Mesendoderm (in vitro differentiated cells): ENCODE data around the gene HDAC4.

Experiments
- DNase-seq: peaks from one replicate; pipeline ENCODE4 v3.0.0; 2013
- H2AK5ac ChIP-seq: 2 replicates; pipeline ENCODE4 v1.6.1; 2013; ENCODE audit warnings: low read length, inconsistent platforms
- H2BK120ac ChIP-seq: 2 replicates; pipeline ENCODE4 v1.6.1; 2013; ENCODE audit warnings: low read depth, mild to moderate bottlenecking, low read length, moderate library complexity, mixed read lengths
- H2BK15ac ChIP-seq: replicated peaks from 2 replicates; pipeline ENCODE4 v1.6.1; 2013; ENCODE audit warnings: low read depth, mild to moderate bottlenecking, moderate library complexity
- H2BK5ac ChIP-seq: 2 replicates; pipeline ENCODE4 v1.6.1; 2013; ENCODE audit warnings: low read length, inconsistent platforms
- H3K18ac ChIP-seq: 2 replicates; pipeline ENCODE4 v1.6.1; 2013; ENCODE audit warnings: mild to moderate bottlenecking, low read length, mixed read lengths
- H3K23ac ChIP-seq: one replicate; pipeline ENCODE4 v1.6.1; 2013; ENCODE audit warnings: low read length
- H3K27ac ChIP-seq: 2 replicates; pipeline ENCODE4 v1.5.1; 2013; ENCODE audit warnings: low read depth, mild to moderate bottlenecking, inconsistent platforms, low read length, moderate library complexity
- H3K27me3 ChIP-seq: 2 replicates; pipeline ENCODE4 v1.6.1; 2013; ENCODE audit warnings: low read length, control low read depth, mild to moderate bottlenecking, inconsistent platforms; ENCODE audit not compliant: insufficient read depth, poor library complexity
- H3K36me3 ChIP-seq: 2 replicates; pipeline ENCODE4 v1.6.1; 2013; ENCODE audit warnings: low read length, inconsistent platforms; ENCODE audit not compliant: control insufficient read depth, insufficient read depth
- H3K4ac ChIP-seq: one replicate; pipeline ENCODE4 v1.6.1; 2013; ENCODE audit warnings: low read depth, mild to moderate bottlenecking, low read length, moderate library complexity
- H3K4me1 ChIP-seq: 2 replicates; pipeline ENCODE4 v1.6.1; 2013; ENCODE audit warnings: low read depth, low read length, inconsistent platforms; ENCODE audit not compliant: control insufficient read depth
- H3K4me2 ChIP-seq: 2 replicates; pipeline ENCODE4 v1.6.1; 2013; ENCODE audit warnings: low read length
- H3K4me3 ChIP-seq: 2 replicates; pipeline ENCODE4 v1.5.1; 2013; ENCODE audit warnings: mild to moderate bottlenecking, low read length
- H3K56ac ChIP-seq: one replicate; pipeline ENCODE4 v1.6.1; 2013; ENCODE audit warnings: low read length
- H3K79me1 ChIP-seq: 2 replicates; pipeline ENCODE4 v1.6.1; 2013; ENCODE audit warnings: low read length, inconsistent platforms
- H3K79me2 ChIP-seq: 2 replicates; pipeline ENCODE4 v1.6.1; 2013; ENCODE audit warnings: mild to moderate bottlenecking, low read length; ENCODE audit not compliant: control insufficient read depth, insufficient read depth
- H3K9ac ChIP-seq: 2 replicates; pipeline ENCODE4 v1.6.1; 2013; ENCODE audit warnings: low read length, inconsistent platforms
- H4K5ac ChIP-seq: one replicate; pipeline ENCODE4 v1.6.1; 2013; ENCODE audit warnings: low read length
- H4K8ac ChIP-seq: one replicate; pipeline ENCODE4 v1.6.1; 2013; ENCODE audit warnings: low read depth, mild to moderate bottlenecking, control low read depth, low read length, moderate library complexity
- WGBS: extraction: QIAGEN DNeasy Blood & Tissue Kit; methylation state at CpG from one replicate; pipeline ENCODE4 v1.1.7; 2013; ENCODE audit warnings: low lambda C conversion rate, missing lambda C conversion rate; ENCODE audit not compliant: insufficient coverage; ENCODE audit errors: extremely low coverage; 5-methylcytosine and 5-hydroxymethylcytosine counted together

HDAC4 gene

DNA sequence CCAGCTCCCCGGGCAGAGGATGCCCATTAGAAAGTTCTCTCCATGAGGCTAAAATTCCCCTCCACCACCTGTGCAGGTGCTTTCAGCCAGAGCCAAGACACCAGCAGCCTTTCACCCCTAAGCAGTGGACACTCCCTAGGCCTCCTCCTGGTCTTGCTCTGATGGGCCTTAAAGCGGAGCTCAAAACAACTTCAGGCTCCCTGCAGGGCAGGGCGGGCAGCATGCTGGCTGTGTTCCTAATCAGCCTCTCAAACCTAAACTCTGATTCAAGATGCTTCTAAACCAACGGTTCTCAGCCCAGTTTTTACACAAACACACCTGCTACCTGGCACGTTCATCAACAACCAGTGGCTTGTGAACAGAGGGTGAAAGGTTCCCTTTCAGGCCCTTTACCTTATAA, 298.6 kb downstream of the HDAC4 start:
- Histone ChIP-seq H2BK120ac (no peak overlapping the region), H3K4me1 (no peaks in the 10 kb centered on the region), H3K79me2 (no peaks in the 10 kb centered on the region), H2BK15ac (no peak overlapping the region), H3K23ac (no peak overlapping the region), H3K56ac (no peak overlapping the region), H3K79me1 (no peaks in the 10 kb centered on the region), H3K18ac (no peak overlapping the region), H2BK5ac (no peak overlapping the region), H3K4me3 (no peak overlapping the region), H3K27ac (no peak overlapping the region), H4K8ac (no peak overlapping the region), H2AK5ac (no peak overlapping the region), H3K9ac (no peak overlapping the region), H3K4me2 (no peak overlapping the region), H3K4ac (no peak overlapping the region), H3K27me3 (no peaks in the 10 kb centered on the region), H4K5ac (no peak overlapping the region), H3K36me3 (no peaks in the 10 kb centered on the region)
- WGBS = no CpG with 5 or more reads among the region's 5 CpGs
- DNase-seq = no peak

GRCh38 chr2:239101807-239102206, 299.0 kb downstream of the HDAC4 start:
- Histone ChIP-seq H3K9ac (no peak overlapping the region), H2BK5ac (no peak overlapping the region), H3K27me3 (no peaks in the 10 kb centered on the region), H2BK120ac (no peak overlapping the region), H2BK15ac (no peak overlapping the region), H3K56ac (no peak overlapping the region), H3K23ac (no peak overlapping the region), H3K79me1 (no peaks in the 10 kb centered on the region), H3K79me2 (no peaks in the 10 kb centered on the region), H3K4ac (no peak overlapping the region), H3K4me1 (no peaks in the 10 kb centered on the region), H4K8ac (no peak overlapping the region), H3K4me2 (no peak overlapping the region), H3K4me3 (no peak overlapping the region), H3K36me3 (no peaks in the 10 kb centered on the region), H4K5ac (no peak overlapping the region), H2AK5ac (no peak overlapping the region), H3K18ac (no peak overlapping the region), H3K27ac (no peak overlapping the region)
- WGBS = no CpG with 5 or more reads among the region's 24 CpGs
- DNase-seq = no peak

GRCh38 chr2:239101071-239101470, 299.7 kb downstream of the HDAC4 start:
- Histone ChIP-seq H3K4me3 (no peak overlapping the region), H3K9ac (no peak overlapping the region), H3K27ac (no peak overlapping the region), H3K23ac (no peak overlapping the region), H2BK5ac (no peak overlapping the region), H3K4me2 (no peak overlapping the region), H3K79me2 (no peaks in the 10 kb centered on the region), H3K79me1 (no peaks in the 10 kb centered on the region), H3K4ac (no peak overlapping the region), H4K5ac (no peak overlapping the region), H3K36me3 (no peaks in the 10 kb centered on the region), H3K27me3 (no peaks in the 10 kb centered on the region), H2BK15ac (no peak overlapping the region), H2BK120ac (no peak overlapping the region), H3K18ac (no peak overlapping the region), H3K56ac (no peak overlapping the region), H4K8ac (no peak overlapping the region), H2AK5ac (no peak overlapping the region), H3K4me1 (no peaks in the 10 kb centered on the region)
- no peak for DNase-seq
- WGBS = no CpG with 5 or more reads among the region's 15 CpGs

DNA sequence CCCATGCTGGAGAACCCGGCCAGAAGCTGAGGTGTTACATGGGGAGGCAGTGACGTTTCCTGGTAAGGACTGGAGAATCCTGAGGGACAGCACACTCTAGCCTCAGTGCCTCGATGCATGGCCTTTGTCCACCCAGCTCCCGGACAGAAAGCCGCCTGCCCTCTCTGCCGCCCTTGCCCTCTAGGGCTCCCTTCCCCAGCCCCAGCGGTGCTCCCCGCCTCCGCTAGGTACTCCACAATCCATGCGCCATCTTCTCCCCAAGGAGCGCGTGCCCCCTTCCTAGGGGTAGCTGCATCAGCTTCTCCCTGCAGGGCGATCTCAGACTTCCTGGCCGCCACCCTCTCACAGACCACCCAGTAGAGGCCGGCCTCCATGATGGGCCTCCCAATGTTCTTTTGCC, 301.3 kb downstream of the HDAC4 start:
- Histone ChIP-seq H3K4me3 (no peak overlapping the region), H3K79me1 (no peaks in the 10 kb centered on the region), H4K5ac (no peak overlapping the region), H3K23ac (no peak overlapping the region), H3K4ac (no peak overlapping the region), H2BK5ac (no peak overlapping the region), H4K8ac (no peak overlapping the region), H2AK5ac (no peak overlapping the region), H3K27me3 (no peaks in the 10 kb centered on the region), H3K27ac (no peak overlapping the region), H3K4me2 (no peak overlapping the region), H2BK120ac (no peak overlapping the region), H3K36me3 (no peaks in the 10 kb centered on the region), H3K79me2 (no peaks in the 10 kb centered on the region), H3K56ac (no peak overlapping the region), H3K18ac (no peak overlapping the region), H3K9ac (no peak overlapping the region), H2BK15ac (no peak overlapping the region), H3K4me1 (no peaks in the 10 kb centered on the region)
- no peak for DNase-seq
- no CpG with 5 or more reads among the region's 15 CpGs for WGBS

- Histone ChIP-seq H3K4me3 (no peak overlapping the region), H2BK15ac (no peak overlapping the region), H3K36me3 (no peaks in the 10 kb centered on the region), H3K4ac (no peak overlapping the region), H3K9ac (no peak overlapping the region), H3K23ac (no peak overlapping the region), H4K8ac (no peak overlapping the region), H3K18ac (no peak overlapping the region), H2AK5ac (no peak overlapping the region), H3K27me3 (no peaks in the 10 kb centered on the region), H3K4me2 (no peak overlapping the region), H3K27ac (no peak overlapping the region), H3K4me1 (no peaks in the 10 kb centered on the region), H3K56ac (no peak overlapping the region), H2BK5ac (no peak overlapping the region), H3K79me1 (no peaks in the 10 kb centered on the region), H2BK120ac (no peak overlapping the region), H3K79me2 (no peaks in the 10 kb centered on the region), H4K5ac (no peak overlapping the region)
- no peak for DNase-seq
- no CpG with 5 or more reads among the region's 20 CpGs for WGBS
Observed at GRCh38 chr2:239098288-239098970, 302.4 kb downstream of the HDAC4 start.

- no CpG with 5 or more reads among the region's 12 CpGs for WGBS
- Histone ChIP-seq H3K18ac (no peak overlapping the region), H3K79me1 (no peaks in the 10 kb centered on the region)
Observed at GRCh38 chr2:239097428-239097696, 303.5 kb downstream of the HDAC4 start.

More at GRCh38 chr2:239097428-239097696, 303.5 kb downstream of the HDAC4 start:
- Histone ChIP-seq H2AK5ac (no peak overlapping the region), H3K4me1 (no peaks in the 10 kb centered on the region), H3K4me2 (no peak overlapping the region), H2BK120ac (no peak overlapping the region), H3K56ac (no peak overlapping the region), H2BK5ac (no peak overlapping the region), H3K23ac (no peak overlapping the region), H3K4ac (no peak overlapping the region), H3K79me2 (no peaks in the 10 kb centered on the region), H4K5ac (no peak overlapping the region), H2BK15ac (no peak overlapping the region), H3K9ac (no peak overlapping the region), H3K27ac (no peak overlapping the region), H4K8ac (no peak overlapping the region), H3K4me3 (no peak overlapping the region), H3K36me3 (no peaks in the 10 kb centered on the region), H3K27me3 (no peaks in the 10 kb centered on the region)
- no peak for DNase-seq
